ENCODE data around the gene PPFIA1. TPM values are rescaled to one million over a fixed set of nuclear protein-coding genes. Genes with fewer than 3 reads are reported as not detected.
"Not testable (repeated sequence)": the region's sequence is repeated elsewhere in the genome, so short reads cannot be mapped to it uniquely, and the experiment has no call there.

Gene PPFIA1
- total RNA-seq, 4 donors from 2014 or later = 46.3 to 51.5 (median 47.2) TPM

- H3K4me3 ChIP-seq = no peak overlapping the region
- peaks cover 46 to 58% (median 51%) of the 10 kb centered on the region in 4 donors for H3K36me3 ChIP-seq
- intact Hi-C loops (cut with DNase I) = no loop called here
- H3K27me3 ChIP-seq = no peaks in the 10 kb centered on the region
- no peak for DNase-seq (ENCODE audit: extremely low spot score)
- H3K27ac ChIP-seq (replicated peaks in 1 of 4) = no peak overlapping the region
- no peak for TF ChIP-seq CTCF (IDR thresholded peaks at IDR 0.05)
- no peak for TF ChIP-seq EP300 (IDR thresholded peaks at IDR 0.05)
- TF ChIP-seq POLR2A (IDR thresholded peaks at IDR 0.05; ENCODE audit: low read depth) = no peak
- WGBS = 83% methylated on average over 15 of the region's 20 CpGs
- H3K9me3 ChIP-seq = no peaks in the 10 kb centered on the region
- peaks cover 18 to 29% (median 24%) of the 10 kb centered on the region in 4 donors for H3K4me1 ChIP-seq
These were observed 135.3 kb downstream of the PPFIA1 start for GRCh38 chr11:70405679-70406395.

DNA sequence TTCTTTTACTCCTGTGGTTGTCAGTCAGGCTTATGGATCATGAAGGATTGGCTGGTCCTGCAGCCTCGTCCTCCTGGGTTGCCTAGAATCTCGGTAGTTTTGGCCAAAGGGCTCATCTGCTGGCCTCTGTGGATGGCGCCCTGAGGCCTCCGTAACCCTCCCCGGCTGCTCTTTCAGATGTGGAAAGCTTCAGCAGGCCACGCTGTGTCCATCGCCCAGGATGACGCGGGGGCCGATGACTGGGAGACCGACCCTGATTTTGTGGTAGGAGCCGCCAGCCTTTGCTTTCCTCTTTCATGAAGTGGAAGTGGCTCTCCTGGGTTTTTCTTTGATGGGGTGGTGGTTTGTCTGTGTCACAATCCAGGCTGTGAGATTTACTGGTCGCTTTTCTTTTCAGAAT lies 136.6 kb downstream of the PPFIA1 start:
- H3K9me3 ChIP-seq = no peaks in the 10 kb centered on the region
- WGBS = 95% methylated on average over 9 of the region's 13 CpGs
- H3K4me3 ChIP-seq = no peak overlapping the region
- no peaks in the 10 kb centered on the region for H3K27me3 ChIP-seq
- TF ChIP-seq POLR2A (IDR thresholded peaks at IDR 0.05; ENCODE audit: low read depth) (no peak), CTCF (IDR thresholded peaks at IDR 0.05) (no peak), POLR2AphosphoS5 (IDR thresholded peaks at IDR 0.05) (no peak), EP300 (IDR thresholded peaks at IDR 0.05) (no peak)
- DNase-seq (ENCODE audit: extremely low spot score) = no peak
- intact Hi-C loops (cut with DNase I) = no loop called here
- peaks cover 59 to 71% (median 64%) of the 10 kb centered on the region in 4 donors for H3K36me3 ChIP-seq
- peaks cover 6 to 23% (median 12%) of the 10 kb centered on the region in 4 donors for H3K4me1 ChIP-seq
- H3K27ac ChIP-seq (replicated peaks in 1 of 4) = no peak overlapping the region

GRCh38 chr11:70407814-70408213 lies 137.3 kb downstream of the PPFIA1 start:
- H3K4me1 ChIP-seq = peaks cover 5 to 23% (median 5%) of the 10 kb centered on the region in 4 donors
- no peaks in the 10 kb centered on the region for H3K9me3 ChIP-seq
- H3K27ac ChIP-seq (replicated peaks in 1 of 4) = no peak overlapping the region
- intact Hi-C loops (cut with DNase I) = no loop called here
- peaks cover 64 to 78% (median 71%) of the 10 kb centered on the region in 4 donors for H3K36me3 ChIP-seq
- TF ChIP-seq POLR2AphosphoS5 (IDR thresholded peaks at IDR 0.05) = no peak
- no peak for TF ChIP-seq CTCF (IDR thresholded peaks at IDR 0.05)
- TF ChIP-seq EP300 (IDR thresholded peaks at IDR 0.05) = no peak
- TF ChIP-seq POLR2A (IDR thresholded peaks at IDR 0.05; ENCODE audit: low read depth) = no peak
- no peaks in the 10 kb centered on the region for H3K27me3 ChIP-seq
- no peak overlapping the region for H3K4me3 ChIP-seq
- DNase-seq (ENCODE audit: extremely low spot score) = no peak
- WGBS = 98% methylated on average over 6 of the region's 6 CpGs

- Histone ChIP-seq H3K4me1 (peaks cover 0 to 23% (median 2%) of the 10 kb centered on the region in 4 donors), H3K36me3 (peaks cover 69 to 83% (median 76%) of the 10 kb centered on the region in 4 donors)
- H3K27me3 ChIP-seq; H3K9me3 ChIP-seq; intact Hi-C loops (cut with DNase I); DNase-seq (ENCODE audit: extremely low spot score); H3K27ac ChIP-seq (replicated peaks in 1 of 4); H3K4me3 ChIP-seq: not testable (repeated sequence)
- WGBS = 94% methylated on average over 4 of the region's 4 CpGs
These were observed 137.8 kb downstream of the PPFIA1 start for GRCh38 chr11:70408326-70408725.

DNA sequence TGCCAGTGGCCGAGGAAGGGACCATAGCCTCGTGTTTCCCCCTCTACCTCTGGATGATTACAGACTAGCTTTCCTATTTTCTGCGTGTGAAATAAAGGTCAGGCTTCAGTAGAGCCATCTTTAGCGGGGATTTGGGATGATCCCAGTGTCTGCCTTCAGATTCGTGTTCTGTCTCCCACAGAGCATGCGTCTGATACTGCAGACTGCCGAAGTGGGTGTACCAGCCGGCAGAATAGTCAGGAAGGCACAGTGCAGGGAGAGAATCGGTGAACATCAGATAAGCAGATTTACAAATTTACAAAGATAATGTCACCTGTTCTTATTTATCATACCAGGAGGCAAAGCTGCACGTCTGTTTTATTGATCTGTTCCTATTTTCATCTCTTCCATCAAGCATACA lies 138.9 kb downstream of the PPFIA1 start:
- Histone ChIP-seq H3K27ac (replicated peaks in 1 of 4) (no peak overlapping the region), H3K4me3 (no peak overlapping the region), H3K9me3 (no peaks in the 10 kb centered on the region), H3K27me3 (no peaks in the 10 kb centered on the region), H3K4me1 (peaks cover 0 to 23% (median 0%) of the 10 kb centered on the region in 4 donors), H3K36me3 (peaks cover 79 to 94% (median 87%) of the 10 kb centered on the region in 4 donors)
- intact Hi-C loops (cut with DNase I) = no loop called here
- DNase-seq (ENCODE audit: extremely low spot score) = no peak
- WGBS = 86% methylated on average over 10 of the region's 10 CpGs
- TF ChIP-seq CTCF (IDR thresholded peaks at IDR 0.05) (no peak), POLR2AphosphoS5 (IDR thresholded peaks at IDR 0.05) (no peak), POLR2A (IDR thresholded peaks at IDR 0.05; ENCODE audit: low read depth) (no peak), EP300 (IDR thresholded peaks at IDR 0.05) (no peak)
